ENCODE results near the gene TCP11.

The TCP11 gene

DNA sequence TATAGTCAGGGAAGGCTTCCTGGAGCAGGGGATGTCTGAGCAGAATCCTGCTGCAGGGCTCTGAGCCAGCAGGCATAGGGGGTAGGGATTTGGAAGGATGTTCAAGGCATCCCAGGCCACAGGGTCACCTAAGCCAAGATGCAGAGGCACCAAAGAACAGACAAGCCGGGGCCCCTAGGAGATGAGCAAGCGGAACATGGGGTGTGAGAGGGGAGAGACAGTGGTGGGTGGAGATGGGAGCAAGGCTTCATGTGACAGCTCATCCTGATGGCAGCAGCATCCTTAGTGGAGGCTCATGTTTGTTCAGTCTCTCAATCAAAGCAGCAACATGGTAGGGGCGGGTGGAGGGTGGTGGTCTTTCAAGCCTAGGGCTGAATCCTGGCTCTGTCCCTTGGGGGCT, 29.8 kb upstream of the TCP11 start:
- DNase-seq: no peak

DNA sequence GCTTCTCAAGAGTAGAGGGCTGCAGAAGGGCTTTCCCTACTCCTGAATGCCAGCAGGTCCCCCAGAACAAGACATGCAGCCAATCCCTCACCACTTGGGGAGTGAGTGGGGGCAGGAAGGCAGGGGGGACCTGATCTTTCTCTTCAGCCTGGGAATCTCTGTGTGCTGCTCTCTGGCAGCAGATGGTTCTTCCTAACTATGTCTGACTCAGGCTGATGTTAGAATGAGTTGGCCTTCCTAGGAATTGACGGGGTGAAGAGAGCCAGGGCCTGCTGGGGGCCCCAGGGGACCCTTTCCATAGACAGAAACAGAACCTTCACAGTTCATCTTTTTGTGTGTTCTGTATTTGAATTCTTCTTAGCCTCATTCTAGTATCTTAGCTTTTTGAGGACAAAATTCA, 29.0 kb upstream of the TCP11 start:
- no peak for DNase-seq

DNA sequence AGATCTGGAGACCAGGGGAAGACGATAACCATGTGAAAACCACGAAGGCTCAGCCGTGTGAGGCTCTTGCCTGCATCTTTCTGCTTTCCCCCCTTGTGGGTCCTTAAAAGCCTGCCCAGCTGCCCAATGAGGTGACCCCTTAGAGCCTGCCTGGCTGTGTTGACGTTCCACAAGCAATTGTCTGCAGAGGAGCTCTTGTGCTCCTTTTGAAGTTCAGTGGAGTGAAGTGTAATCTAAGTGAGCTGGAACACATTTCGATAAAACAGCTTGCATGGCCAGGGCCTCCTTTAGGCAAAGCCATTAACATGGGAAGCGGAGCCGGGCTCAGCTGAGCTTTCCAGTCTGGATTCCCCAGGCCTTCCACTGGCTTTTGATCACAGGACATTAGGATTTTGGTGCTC, 27.3 kb upstream of the TCP11 start:
- no peak for DNase-seq

DNA sequence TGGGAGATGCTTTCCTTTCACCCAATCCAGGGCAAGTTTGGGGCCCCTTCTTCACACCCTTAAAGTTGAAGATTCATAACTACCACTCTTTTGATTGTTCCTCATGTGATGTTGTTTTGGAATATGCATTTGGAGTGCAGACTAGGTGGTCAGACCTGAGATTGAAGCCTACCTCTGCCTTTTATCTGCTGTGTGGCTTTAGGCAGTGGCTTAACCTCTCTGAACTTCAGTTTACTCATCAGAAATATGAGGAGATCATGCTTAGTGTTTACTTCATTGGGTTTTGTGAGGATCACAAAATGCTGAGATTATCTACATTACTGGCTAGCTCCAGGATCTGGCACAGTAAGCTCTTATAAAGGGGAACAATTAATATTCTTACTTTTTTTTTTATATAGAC, 26.4 kb upstream of the TCP11 start:
- no peak for DNase-seq

DNA sequence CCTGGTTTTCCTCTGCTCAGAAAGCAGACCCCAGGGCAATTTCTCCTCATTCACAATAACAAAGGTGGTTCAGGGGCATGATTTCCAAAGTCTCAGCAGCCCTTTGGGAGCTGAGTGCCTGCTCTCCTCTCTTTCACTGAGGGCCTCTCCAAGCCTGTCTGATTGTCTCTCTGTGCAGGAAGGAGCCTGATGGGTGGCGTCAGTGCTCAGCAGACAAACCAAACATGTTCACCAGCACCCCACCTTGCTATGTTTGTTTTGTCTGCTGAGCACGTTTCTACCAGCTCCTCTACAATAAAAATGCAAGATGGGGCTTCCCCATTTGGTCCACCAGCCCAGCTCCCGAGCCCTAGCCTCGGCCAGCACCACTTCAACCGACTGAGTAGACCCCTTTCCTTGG, 25.4 kb upstream of the TCP11 start:
- DNase-seq: no peak

DNA sequence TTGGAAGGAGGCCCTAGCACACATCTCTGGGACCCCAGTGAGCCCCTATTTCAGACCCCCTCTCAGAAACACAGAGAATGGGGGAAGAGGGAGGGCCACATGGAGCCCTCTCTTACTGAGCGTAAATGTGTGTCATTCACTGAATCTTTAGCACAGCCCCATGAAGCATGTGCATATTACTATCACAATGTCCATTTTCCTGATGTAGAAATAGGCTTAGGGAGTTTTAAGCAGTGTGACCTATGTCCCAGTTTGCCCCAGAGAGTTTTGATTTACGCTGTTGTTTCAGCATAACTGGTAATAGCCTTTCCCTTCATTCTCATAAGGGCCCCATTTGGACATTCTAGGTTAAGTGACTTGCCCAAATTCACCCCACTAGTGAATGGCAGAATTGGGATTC, 25.0 kb upstream of the TCP11 start:
- DNase-seq: no peak

DNA sequence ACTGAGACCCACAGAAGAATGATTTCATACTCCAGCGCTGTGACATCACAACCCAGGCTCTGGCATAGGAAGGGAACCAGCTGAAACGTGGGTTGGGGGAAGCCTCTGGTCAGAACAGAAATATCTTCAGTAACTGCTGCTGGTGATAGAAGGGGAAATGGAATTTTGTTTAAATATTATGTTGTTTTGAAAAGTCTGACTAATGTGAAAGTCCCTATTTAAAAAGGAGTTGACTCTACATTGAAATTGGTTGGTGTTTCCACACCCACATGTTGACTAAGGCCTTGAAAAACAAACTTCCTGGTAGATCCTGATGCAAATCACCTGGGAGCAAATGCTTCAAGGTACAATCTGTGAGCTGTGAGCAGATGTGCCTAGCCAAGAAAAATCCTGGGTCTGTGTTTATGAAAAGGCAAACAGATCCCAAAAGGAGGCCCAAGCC, 24.5 kb upstream of the TCP11 start:
- DNase-seq: no peak

DNA sequence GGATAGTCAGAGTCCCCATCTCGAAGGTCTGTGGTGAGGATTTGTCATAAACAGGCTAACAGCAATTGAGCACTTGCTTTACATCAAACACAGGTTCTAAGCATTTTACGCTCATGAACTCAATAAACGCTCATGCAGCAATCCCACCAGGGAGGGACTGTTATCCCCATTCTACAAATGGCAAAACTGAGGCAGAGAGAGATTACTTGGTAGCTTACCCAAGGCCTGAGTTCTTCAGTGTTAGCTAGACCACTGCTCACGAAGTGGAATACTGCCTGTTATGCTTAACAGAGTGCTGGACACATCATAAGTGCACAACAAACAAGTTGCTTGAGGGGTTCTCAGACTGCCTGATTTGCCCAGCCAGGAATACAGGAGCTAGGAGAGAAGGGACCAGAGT, 23.7 kb upstream of the TCP11 start:
- no peak for DNase-seq

DNA sequence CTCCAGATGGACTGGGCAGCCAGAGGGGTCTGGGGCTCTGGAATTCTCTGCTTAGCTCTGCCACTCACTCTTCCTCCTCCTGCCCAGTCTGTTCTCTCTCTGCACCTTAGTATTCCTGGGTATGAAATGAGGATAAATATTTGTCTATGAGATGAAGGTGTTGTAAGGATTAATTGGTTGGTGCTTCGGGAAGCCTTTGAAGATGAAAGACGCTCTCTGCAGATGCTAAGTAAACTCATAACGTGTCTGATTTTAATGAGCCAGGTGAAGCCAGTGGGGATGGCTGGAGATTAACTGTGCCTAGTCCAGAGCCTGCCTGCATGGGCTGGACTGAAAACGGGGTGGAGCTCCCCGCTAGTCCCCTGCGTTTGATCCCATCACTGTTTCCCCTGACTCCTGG, 23.1 kb upstream of the TCP11 start:
- no peak for DNase-seq

DNA sequence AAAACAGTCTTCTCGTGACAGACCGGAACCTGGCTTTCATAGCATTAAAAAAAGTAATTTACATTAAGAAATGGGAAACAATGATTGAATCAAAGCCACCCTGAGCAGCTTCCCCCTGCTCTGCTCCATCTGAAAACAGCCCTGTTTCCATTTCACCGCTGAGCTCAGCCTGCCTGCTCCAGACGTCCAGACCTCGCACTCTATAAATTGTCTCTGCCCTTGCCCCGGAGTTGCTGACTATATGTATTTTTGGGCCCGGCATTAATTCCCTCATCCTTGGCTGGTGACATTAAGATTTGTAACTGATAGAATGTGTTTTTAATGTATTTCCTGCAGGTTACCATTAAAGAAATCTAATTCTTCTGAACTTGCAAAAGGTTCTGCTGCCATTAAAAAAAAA, 22.7 kb upstream of the TCP11 start:
- no peak for DNase-seq

DNA sequence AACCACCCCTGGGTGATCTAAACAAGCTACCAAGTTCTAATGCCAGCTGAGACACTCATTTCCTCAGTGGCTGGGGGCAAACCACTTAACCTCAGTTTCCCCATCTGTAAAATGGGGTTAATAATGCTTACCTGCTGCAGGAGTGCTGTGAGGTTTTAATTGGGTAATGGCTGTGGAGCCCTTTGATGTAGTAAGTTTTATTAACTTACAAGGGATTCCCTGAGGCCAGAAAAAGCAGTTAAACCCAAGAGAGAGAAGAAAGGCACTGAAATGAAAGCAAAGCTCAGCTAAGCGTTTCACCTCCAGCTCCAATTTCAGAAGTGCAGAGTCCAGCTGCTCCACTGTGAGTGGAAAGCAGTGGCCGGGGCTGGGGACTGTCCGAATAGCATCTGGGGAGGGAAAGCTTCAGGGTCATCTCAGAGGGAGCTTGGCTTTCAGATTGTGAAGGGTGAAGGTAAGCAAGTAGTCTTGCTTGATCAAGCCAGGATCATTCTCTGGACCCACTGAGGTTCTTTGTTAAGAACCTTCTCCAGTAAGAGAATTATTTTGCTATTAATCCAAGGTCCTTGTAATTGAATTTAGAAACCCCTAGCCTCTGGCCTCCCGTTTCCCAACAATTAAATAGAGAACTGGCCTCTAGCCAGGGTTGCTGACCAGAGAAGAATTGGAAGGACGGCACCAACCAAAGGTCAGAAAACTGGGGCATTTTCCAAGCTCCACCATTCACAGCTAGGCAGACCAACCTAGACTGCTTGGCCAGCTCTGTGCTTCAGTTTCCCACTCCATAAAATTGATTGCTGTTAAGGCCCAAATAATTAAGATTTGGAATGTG, 20.9 kb upstream of the TCP11 start:
- DNase-seq: no peak

DNA sequence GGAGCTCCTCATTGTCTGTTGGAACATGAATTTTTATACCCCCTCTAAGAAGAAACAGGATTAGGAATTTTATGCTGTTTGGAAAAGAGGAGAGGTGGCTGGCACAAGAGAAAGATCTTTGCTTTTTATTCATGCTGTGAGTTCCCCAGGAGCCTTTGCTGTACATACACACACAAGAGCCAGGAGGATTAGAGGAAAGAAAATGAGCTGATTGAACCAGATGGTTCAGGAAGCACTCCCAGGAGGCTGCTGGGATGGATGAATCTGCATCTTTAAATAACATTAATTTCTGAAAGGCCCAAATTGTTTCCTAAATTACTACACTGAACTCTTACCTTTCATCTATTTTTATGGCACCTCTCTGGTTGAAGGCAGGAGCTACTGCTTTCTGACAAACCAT, 20.1 kb upstream of the TCP11 start:
- no peak for DNase-seq

DNA sequence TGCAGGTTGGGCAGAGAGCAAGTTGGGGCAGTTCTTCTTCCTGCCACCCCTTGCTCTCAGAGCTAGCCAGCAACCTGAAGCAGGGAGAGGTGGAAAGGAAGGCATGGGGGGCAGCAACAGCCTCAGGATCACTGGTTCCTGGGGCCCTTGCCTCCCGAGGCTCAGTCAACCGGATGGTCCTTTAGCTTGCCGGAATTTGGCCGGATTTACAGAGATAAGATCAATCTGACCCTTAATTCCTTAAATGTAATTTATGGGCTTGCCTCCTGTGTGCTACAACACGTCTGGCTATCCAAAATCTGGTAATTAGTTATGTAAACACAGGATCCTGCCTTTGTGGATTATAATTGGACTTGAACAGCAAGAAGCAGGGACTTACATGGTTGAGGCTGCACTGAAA, 19.5 kb upstream of the TCP11 start:
- no peak for DNase-seq

DNA sequence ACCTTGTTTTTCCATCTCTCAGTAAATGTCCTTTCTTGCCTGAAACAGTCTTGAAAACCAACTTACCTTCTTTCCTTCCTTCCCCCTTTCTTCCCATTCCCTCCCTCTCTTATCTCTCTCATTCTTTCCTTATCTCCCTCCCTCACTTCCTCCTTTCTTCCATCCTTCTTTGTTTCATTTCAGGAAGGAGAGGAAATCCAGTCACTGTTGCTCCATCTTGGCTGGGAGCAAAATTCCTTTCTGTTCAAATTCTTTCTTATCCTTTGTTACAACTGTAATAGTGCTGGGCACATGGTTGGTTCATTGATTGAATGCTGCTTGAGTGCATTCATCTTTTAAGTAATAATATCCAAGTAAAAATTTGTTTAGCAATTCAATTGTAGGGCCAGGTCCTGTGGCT, 17.4 kb upstream of the TCP11 start:
- no peak for DNase-seq

DNA sequence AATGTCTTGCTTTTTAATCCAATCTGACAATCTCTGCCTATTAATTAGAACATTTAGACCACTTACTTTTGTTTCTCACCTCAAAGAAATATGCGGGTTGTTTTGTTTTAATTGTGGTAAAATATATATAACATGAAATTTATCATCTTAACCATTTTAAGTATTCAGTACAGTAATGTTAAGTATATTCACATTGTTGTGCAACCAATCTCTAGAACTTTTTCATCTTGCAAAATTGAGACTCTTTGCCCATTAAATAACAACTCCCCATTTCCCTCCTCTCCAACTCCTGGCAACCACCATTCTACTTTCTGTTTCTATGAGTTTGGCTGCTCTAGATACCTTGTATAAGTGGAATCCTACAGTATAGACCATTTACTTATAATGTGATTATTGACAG, 13.8 kb upstream of the TCP11 start:
- DNase-seq: no peak

DNA sequence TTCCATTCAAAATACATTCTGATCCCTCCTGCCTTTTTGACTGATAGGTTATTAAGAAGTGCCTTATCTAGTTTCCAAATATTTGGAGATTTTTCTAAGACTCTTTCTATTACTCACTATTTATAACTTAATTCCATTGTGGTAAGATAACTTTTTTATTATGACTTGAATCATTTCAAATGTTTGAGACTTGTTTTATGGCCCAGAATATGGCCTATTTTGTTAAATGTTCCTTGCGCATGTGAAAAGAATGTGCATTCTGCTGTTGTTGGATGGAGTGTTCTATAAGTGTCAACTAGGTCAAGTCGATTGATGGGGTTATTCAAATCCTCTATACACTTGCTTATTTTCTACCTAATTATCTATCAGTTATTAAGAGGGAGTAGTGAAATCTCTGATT, 13.1 kb upstream of the TCP11 start:
- DNase-seq: no peak

DNA sequence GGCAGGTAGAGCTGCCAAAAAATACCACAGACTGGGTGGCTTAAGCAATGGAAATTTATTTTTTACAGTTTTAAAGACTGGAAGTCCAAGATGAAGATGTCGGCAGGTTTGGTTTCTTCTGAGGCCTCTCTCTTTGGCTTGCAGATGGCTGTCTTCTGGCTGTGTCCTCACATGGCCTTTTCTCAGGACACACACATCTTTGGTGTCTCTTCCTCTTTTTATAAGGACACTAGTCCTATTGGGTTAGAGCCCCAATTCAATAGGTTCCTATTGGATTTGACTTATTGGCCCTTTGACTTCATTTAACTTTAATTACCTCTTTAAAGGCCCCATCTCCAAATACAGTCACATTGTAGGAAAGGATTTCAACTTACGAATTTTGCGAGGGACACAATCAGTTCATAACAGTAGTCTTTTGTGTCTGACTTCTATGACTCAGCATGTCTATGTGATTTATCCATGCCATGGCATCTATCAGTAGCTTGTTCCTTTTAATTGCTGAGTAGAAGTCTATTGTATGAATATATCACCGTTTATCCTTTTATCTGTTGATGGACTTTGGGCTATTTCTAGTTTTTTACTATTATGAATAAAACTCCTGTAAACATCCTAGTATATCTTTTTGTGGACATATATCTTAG, 11.0 kb upstream of the TCP11 start:
- DNase-seq: no peak

DNA sequence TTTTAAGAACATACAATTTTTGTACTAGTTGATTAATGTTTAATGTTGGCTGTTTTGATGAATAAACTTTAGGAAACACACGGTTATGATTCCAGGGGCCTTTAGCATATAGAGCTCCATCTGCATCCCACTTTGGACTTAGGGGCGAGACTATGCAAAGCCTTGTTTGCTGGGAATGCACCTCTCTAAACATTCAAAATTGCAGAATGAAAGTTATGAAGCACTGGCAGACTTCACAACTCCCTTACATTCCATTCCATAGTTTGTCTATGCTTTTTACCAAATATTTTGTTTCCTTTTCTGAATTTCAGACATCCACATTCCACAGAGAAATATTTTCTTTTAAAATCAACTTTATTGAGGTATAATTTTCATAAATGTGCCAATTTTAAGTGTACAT, 10.3 kb upstream of the TCP11 start:
- DNase-seq: no peak

DNA sequence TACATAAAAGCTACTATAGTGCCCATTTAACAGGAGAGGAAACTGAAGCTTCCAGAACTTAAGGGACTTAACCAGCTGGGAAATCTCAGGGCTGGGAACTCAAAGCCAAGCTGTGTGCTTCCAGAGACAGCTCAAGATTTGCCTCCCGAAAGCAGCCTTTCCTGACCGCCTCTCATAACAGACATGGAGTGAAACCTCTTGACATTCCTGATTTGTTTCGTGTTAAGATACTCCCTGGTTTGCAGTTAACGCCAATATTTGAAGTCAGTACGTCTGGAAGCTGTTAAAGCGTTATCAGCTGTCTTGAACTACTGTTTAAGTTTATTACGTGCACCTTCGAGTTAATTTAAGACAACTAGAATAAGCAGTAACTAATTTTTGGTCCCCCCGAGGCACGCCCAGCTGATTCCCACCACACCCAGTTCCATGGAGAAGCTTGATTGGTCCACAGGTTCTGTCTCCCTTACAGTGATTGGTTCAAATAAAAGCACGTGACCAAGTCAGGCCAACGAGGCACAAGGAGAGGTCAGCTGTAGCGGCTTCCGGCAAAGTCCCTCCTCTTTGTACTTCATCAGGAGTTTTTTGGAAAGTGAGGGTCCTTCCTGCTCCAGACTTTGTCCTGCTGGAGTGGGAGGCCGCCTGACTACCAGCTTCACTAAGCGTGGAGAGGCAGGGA, 8.9 kb upstream of the TCP11 start:
- DNase-seq: no peak

DNA sequence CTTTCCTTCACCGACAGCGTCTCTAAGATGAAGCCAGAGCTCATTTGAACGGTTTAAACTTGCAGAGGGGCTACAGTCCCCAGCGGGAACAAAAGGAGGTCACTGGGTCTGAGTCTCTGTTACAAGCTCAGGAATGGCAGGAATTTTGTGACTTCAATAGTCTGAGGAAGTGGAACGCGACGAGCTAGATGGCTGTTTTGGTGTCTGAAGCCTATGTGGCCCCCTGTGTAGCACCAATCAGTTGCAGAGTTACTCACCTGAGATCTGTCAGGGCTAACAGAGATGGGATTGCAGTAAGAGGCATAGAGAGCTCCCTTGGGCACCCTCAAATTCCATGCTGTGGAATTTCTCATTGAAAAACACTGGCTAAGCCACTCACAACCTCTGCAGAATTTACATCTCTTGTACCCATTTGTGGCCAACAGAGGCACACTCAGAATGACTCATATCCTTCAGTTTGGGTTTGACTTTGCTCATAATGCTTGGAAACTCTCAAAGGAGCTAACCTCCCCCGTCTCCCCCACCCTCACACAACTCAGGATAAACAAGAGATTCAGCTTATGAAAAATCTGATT, 7.1 kb upstream of the TCP11 start:
- no peak for DNase-seq

DNA sequence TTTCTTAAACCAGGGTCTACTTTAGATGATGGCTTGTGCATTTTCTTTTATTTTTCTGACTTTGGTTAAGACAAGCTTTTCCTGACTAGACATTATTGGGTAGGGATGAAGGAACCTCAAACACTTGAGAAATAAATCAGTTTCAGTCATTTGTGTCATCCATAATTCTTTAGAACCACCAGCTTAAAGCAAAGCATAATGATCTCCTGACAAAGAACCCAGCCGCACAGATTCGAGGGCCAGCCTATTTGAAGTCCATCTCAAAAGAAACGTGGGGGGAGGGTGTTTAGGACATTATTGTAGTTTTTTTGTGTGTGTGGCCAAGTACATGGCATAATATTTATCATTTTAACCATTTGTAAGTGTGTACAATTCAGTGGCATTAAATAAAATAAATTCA, 6.3 kb upstream of the TCP11 start:
- no peak for DNase-seq

DNA sequence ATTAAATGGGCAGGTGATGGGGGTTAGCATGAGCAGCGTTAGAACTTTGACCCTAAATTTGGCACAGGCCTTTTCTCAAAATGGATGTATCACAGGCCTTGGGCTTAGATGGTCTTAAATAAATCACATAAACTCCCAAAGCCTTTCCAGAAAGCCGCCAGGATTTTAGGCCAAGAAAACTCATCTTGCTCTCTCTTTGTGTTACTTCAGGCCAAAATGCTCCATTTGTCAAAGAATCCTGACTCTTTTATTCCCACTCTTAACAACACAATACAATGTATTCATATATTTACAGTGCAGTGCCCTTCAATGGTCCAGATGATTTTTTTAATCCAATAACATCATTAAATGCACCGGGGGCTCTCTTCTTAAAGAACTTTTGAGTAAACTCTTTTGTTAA, 5.9 kb upstream of the TCP11 start:
- DNase-seq: no peak

DNA sequence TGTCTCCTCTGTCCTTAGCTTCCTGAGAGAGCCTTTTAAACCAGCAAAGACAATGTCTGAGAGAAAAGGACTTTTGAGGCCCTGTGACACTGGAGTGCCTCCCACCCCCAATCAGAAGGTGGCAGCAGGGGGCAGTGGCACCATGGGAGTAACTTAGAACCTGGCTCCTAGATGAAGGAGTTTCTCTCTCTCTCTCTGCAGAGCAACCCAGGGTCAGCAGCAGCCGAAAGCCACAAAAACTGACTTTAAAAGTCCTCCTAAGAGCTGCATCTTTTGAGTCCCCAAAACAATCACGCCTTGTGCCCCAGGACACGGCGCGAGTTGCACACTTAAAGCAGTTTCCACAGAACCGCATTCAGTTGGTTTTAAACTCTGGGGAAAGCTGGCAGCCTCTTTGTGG, 5.3 kb upstream of the TCP11 start:
- DNase-seq: no peak

DNA sequence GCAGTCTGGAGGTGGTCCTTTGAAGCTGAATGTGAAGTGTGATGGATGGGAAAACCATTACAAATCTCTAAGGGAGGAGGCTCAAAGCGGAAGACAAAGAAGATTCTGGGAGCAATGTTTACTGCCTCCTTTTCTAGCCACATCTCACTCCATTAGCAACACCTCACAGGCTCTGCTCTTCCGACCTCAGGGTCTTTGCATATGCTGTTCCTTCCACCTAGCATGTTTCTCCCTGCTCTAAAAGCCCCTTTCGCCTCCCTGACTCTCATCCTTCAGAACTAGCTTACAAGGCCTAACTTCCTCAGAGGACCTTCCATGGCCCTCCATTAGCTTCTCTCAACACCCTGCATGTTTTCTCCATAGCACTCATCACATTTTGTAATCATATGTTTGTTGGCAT, 4.6 kb upstream of the TCP11 start:
- no peak for DNase-seq
